ENCODE data around the gene ZER1.

GRCh38 chr9:128781187-128782070 is 9.7 kb upstream of the ZER1 start:
- TF ChIP-seq, protein P1, sequence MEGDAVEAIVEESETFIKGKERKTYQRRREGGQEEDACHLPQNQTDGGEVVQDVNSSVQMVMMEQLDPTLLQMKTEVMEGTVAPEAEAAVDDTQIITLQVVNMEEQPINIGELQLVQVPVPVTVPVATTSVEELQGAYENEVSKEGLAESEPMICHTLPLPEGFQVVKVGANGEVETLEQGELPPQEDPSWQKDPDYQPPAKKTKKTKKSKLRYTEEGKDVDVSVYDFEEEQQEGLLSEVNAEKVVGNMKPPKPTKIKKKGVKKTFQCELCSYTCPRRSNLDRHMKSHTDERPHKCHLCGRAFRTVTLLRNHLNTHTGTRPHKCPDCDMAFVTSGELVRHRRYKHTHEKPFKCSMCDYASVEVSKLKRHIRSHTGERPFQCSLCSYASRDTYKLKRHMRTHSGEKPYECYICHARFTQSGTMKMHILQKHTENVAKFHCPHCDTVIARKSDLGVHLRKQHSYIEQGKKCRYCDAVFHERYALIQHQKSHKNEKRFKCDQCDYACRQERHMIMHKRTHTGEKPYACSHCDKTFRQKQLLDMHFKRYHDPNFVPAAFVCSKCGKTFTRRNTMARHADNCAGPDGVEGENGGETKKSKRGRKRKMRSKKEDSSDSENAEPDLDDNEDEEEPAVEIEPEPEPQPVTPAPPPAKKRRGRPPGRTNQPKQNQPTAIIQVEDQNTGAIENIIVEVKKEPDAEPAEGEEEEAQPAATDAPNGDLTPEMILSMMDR (IDR thresholded peaks at IDR 0.05; ENCODE audit: poor library complexity, severe bottlenecking), result no peak
- TF ChIP-seq TAF1 (IDR thresholded peaks at IDR 0.05; ENCODE audit: low read depth) (no peak), EZH2 (IDR thresholded peaks at IDR 0.05; ENCODE audit: borderline replicate concordance, insufficient read depth, low read length, poor library complexity, severe bottlenecking) (no peak), EP300 (conservative IDR thresholded peaks at IDR 0.05; ENCODE audit: poor library complexity, severe bottlenecking) (no peak)

Measured in neural cell (in vitro differentiated cells).